Uterine smooth muscle cell (primary cell): ENCODE results near the gene TRIM4. TPM values are rescaled to one million over a fixed set of nuclear protein-coding genes. Genes with fewer than 3 reads are reported as not detected.

Source experiments
- total RNA-seq: library from RNA; depleted of rRNA; stranded (reverse); fragments of >200 nt; gene quantifications from 2 replicates; pipeline ENCODE4 v1.2.3, GENCODE V29; 2014

Gene TRIM4
- total RNA-seq, result 21.7 and 30.6 TPM in 2 replicates

GRCh38 chr7:99918959-99919813 is at the start of gene TRIM4:
TSS of gene TRIM4 (minus strand) at chr7:99919530. CDS start at chr7:99919401, 129 bp downstream.

GRCh38 chr7:99928994-99929729 is 9.8 kb upstream of the TRIM4 start, which contains the start of gene GJC3:
TSS of gene GJC3 (minus strand) at chr7:99929620. CDS start at chr7:99929620, 0 bp downstream.

GRCh38 chr7:99876933-99877332 is 42.4 kb downstream of the TRIM4 start, which contains the start of gene OR2AE1:
TSS of gene OR2AE1 (minus strand) at chr7:99877033. CDS start at chr7:99877033, 0 bp downstream.

Other genes starting within 250 kb of the TRIM4 start
- gene CYP3A5, start 239.5 kb downstream of the TRIM4 start, total RNA-seq, result 3.5 and 4.8 TPM in 2 replicates
- 0.55 and 1.2 TPM in 2 replicates for gene CYP3A7, start 184.3 kb downstream of the TRIM4 start, total RNA-seq
- gene CYP3A4, start 135.3 kb downstream of the TRIM4 start, total RNA-seq, result not detected in 2 replicates
- gene CYP3A43, start 91.5 kb downstream of the TRIM4 start, total RNA-seq, result not detected in 2 replicates
- gene OR2AE1, start 42.5 kb downstream of the TRIM4 start, total RNA-seq, result 0.11 and 0.12 TPM in 2 replicates
- gene GJC3, start 10.1 kb upstream of the TRIM4 start, total RNA-seq, result not detected in 2 replicates
- gene AZGP1, start 56.5 kb upstream of the TRIM4 start, total RNA-seq, result 0.33 TPM in 1 of 2 replicates, not detected in the other
- 33.1 and 44.9 TPM in 2 replicates for gene ZKSCAN1, start 96.1 kb upstream of the TRIM4 start, total RNA-seq
- gene ZSCAN21, start 130.2 kb upstream of the TRIM4 start, total RNA-seq, result 9.5 and 13.1 TPM in 2 replicates
- gene ZNF3, start 162.2 kb upstream of the TRIM4 start, total RNA-seq, result 23.4 and 24.0 TPM in 2 replicates
- 96.1 and 167 TPM in 2 replicates for gene COPS6, start 169.4 kb upstream of the TRIM4 start, total RNA-seq
- 56.1 and 266 TPM in 2 replicates for gene MCM7, start 181.9 kb upstream of the TRIM4 start, total RNA-seq
- gene AP4M1, start 182.1 kb upstream of the TRIM4 start, total RNA-seq, result 22.5 and 29.1 TPM in 2 replicates
- 59.6 and 61.4 TPM in 2 replicates for gene TAF6, start 199.8 kb upstream of the TRIM4 start, total RNA-seq
- 28.4 and 36.7 TPM in 2 replicates for gene CNPY4, start 200.1 kb upstream of the TRIM4 start, total RNA-seq
- gene MBLAC1, start 207.4 kb upstream of the TRIM4 start, total RNA-seq, result 2.6 and 3.1 TPM in 2 replicates
- gene LAMTOR4, start 229.4 kb upstream of the TRIM4 start, total RNA-seq, result 80.3 and 91.4 TPM in 2 replicates
- gene TRAPPC14, start 239.2 kb upstream of the TRIM4 start, total RNA-seq, result 6.6 and 10.9 TPM in 2 replicates
- 0.55 and 1.6 TPM in 2 replicates for gene GAL3ST4, start 249.1 kb upstream of the TRIM4 start, total RNA-seq